ENCODE results near the gene FGFBP2.

FGFBP2 gene

GRCh38 chr4:15912961-15913630, 49.9 kb downstream of the FGFBP2 start:
- no peak for TF ChIP-seq FOXA1 (IDR thresholded peaks at IDR 0.05)
- TF ChIP-seq NFRKB (IDR thresholded peaks at IDR 0.05), result no peak
- TF ChIP-seq ELF4 (IDR thresholded peaks at IDR 0.05), result no peak
- no peak for TF ChIP-seq FOXM1 (IDR thresholded peaks at IDR 0.05; ENCODE audit: borderline replicate concordance)
- TF ChIP-seq SP1 (IDR thresholded peaks at IDR 0.05), result no peak
- no peak for TF ChIP-seq L3MBTL2 (conservative IDR thresholded peaks at IDR 0.05)
- no peak for TF ChIP-seq HDGF (IDR thresholded peaks at IDR 0.05; ENCODE audit: borderline replicate concordance)
- TF ChIP-seq CTBP1 (IDR thresholded peaks at IDR 0.05; ENCODE audit: borderline replicate concordance), result no peak
- CTCF ChIA-PET, result no interaction called here
- POLR2A ChIA-PET, result no interaction called here
- DNase-seq (ENCODE audit: extremely low spot score), result no peak

DNA sequence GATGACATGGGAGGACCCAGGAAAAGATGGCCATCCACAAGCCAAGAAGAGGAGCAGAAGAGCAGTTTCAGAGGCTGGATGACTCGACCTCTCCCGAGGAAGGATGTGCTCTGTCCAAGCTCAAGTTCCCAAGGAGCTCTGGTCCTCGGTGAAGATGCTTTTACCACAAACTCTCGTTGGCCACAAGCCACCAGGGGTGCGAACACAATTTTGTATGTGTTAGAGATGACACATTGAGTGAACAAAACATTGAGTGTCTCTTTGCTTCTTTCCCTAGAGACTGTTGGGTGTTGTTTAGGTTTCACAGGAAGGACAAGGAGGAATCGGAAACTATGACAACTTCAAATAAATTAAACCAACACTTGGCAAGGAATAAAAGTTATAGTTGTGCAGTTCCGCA, 50.7 kb downstream of the FGFBP2 start:
- no peak for DNase-seq (ENCODE audit: extremely low spot score)
- ChIA-PET POLR2A (no interaction called here), CTCF (no interaction called here)
- TF ChIP-seq, protein P1, sequence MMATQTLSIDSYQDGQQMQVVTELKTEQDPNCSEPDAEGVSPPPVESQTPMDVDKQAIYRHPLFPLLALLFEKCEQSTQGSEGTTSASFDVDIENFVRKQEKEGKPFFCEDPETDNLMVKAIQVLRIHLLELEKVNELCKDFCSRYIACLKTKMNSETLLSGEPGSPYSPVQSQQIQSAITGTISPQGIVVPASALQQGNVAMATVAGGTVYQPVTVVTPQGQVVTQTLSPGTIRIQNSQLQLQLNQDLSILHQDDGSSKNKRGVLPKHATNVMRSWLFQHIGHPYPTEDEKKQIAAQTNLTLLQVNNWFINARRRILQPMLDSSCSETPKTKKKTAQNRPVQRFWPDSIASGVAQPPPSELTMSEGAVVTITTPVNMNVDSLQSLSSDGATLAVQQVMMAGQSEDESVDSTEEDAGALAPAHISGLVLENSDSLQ (IDR thresholded peaks at IDR 0.05), result no peak
- TF ChIP-seq NFRKB (IDR thresholded peaks at IDR 0.05) (no peak), TARDBP (IDR thresholded peaks at IDR 0.05) (no peak), CTBP1 (IDR thresholded peaks at IDR 0.05; ENCODE audit: borderline replicate concordance) (no peak), L3MBTL2 (conservative IDR thresholded peaks at IDR 0.05) (no peak), FOXA1 (IDR thresholded peaks at IDR 0.05) (no peak), SP1 (IDR thresholded peaks at IDR 0.05) (no peak), FOXM1 (IDR thresholded peaks at IDR 0.05; ENCODE audit: borderline replicate concordance) (no peak), ARNT (IDR thresholded peaks at IDR 0.05) (no peak), LEF1 (IDR thresholded peaks at IDR 0.05; ENCODE audit: borderline replicate concordance) (no peak), FOXK2 (IDR thresholded peaks at IDR 0.05) (no peak), ELF4 (IDR thresholded peaks at IDR 0.05) (no peak), ZNF384 (IDR thresholded peaks at IDR 0.05) (no peak), SUZ12 (IDR thresholded peaks at IDR 0.05) (no peak)
